DND-41 (cell line): ENCODE results near the gene SCN8A.

Experiments used
- ATAC-seq: fragments of 200-7000 bp; cut with Tn5 transposase; 3 replicates; pipeline ENCODE4 v1.9.1; 2021; ENCODE audit warnings: low read depth; ENCODE audit not compliant: insufficient read depth
- DNase-seq: peaks from one replicate; pipeline ENCODE4 v3.0.0-alpha.2; 2020
- H2AFZ ChIP-seq: 2 replicates; pipeline ENCODE4 v1.6.0; 2012; ENCODE audit warnings: low read depth, low read length
- H3K27ac ChIP-seq: 2 replicates; pipeline ENCODE4 v1.5.1; 2012; ENCODE audit warnings: low read length, inconsistent platforms
- H3K27me3 ChIP-seq: fragments of 200-600 bp; sonication (generic); 2 replicates; pipeline ENCODE4 v1.6.0; 2012; ENCODE audit warnings: low read length, mild to moderate bottlenecking, inconsistent platforms; ENCODE audit not compliant: insufficient read depth, poor library complexity
- H3K36me3 ChIP-seq: 2 replicates; pipeline ENCODE4 v1.5.1; 2012; ENCODE audit warnings: low read length, inconsistent platforms; ENCODE audit not compliant: insufficient read depth
- H3K4me1 ChIP-seq: 2 replicates; pipeline ENCODE4 v1.5.1; 2012; ENCODE audit warnings: mild to moderate bottlenecking, low read length; ENCODE audit not compliant: insufficient read depth
- H3K4me2 ChIP-seq: 2 replicates; pipeline ENCODE4 v1.6.0; 2012; ENCODE audit warnings: mild to moderate bottlenecking, moderate library complexity, low read length, inconsistent platforms; ENCODE audit not compliant: insufficient read depth
- H3K4me3 ChIP-seq, 2 experiments: fragments of 200-600 bp in 1 of 2; shearing (Covaris generic) in 1 of 2; 2 replicates each; pipeline ENCODE4 v1.5.1; 2012 to 2016; ENCODE audit warnings: inconsistent platforms in 2 of 2, low read length in 2 of 2, mild to moderate bottlenecking in 2 of 2, low read depth in 1 of 2, moderate library complexity in 1 of 2
- H3K79me2 ChIP-seq: 2 replicates; pipeline ENCODE4 v1.6.0; 2012; ENCODE audit warnings: low read length, inconsistent platforms; ENCODE audit not compliant: insufficient read depth
- H3K9ac ChIP-seq: 2 replicates; pipeline ENCODE4 v1.6.0; 2012; ENCODE audit warnings: low read depth, mild to moderate bottlenecking, inconsistent platforms, low read length, moderate library complexity
- H3K9me3 ChIP-seq: 2 replicates; pipeline ENCODE4 v1.5.1; 2012; ENCODE audit warnings: low read length, moderate library complexity, mild to moderate bottlenecking, inconsistent platforms; ENCODE audit not compliant: insufficient read depth, severe bottlenecking
- H4K20me1 ChIP-seq: 2 replicates; pipeline ENCODE4 v1.6.0; 2012; ENCODE audit warnings: low read length; ENCODE audit not compliant: insufficient read depth
- EZH2 ChIP-seq: IDR thresholded peaks from 3 replicates; pipeline ENCODE4 v1.6.1; 2012; ENCODE audit warnings: borderline replicate concordance, low read depth, mild to moderate bottlenecking, moderate library complexity, low read length, inconsistent platforms; ENCODE audit not compliant: severe bottlenecking
- TF ChIP-seq, protein P1 (sequence below): IDR thresholded peaks from 2 replicates; pipeline ENCODE4 v1.5.1; 2012; ENCODE audit warnings: borderline replicate concordance, low read length, moderate library complexity, mild to moderate bottlenecking; ENCODE audit not compliant: poor library complexity, severe bottlenecking; ENCODE audit errors: extremely low read depth

SCN8A gene

DNA sequence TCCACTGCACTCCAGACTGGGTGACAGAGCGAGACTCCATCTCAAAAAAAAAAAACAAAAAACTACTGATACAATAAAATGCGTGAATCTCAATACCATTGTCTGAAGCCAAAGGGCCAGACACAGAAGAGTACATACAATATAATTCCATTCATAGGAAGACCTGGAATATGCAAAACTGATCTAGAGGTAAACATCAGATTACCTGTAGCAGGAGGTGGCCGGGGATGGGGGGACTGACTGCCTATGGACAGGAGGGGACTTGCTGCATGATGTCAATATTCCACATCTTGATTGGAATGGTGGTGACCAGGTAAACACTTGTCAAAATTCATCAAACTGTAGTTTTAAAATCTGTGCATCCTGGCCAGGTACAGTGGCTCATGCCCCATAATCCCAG lies 270.0 kb downstream of the SCN8A start:
- H3K27me3 ChIP-seq: no peaks in the 10 kb centered on the region
- ATAC-seq (no peak), DNase-seq (no peak)
- no peak overlapping the region for H3K4me2 ChIP-seq
- no peaks in the 10 kb centered on the region for H3K79me2 ChIP-seq
- no peak overlapping the region for H3K9ac ChIP-seq
- H4K20me1 ChIP-seq: no peaks in the 10 kb centered on the region
- H3K4me1 ChIP-seq: no peaks in the 10 kb centered on the region
- no peak overlapping the region for H3K27ac ChIP-seq
- H2AFZ ChIP-seq: no peak overlapping the region
- H3K36me3 ChIP-seq: no peaks in the 10 kb centered on the region
- no peak overlapping the region for H3K4me3 ChIP-seq
- no peaks in the 10 kb centered on the region for H3K9me3 ChIP-seq
- TF ChIP-seq, protein P1, sequence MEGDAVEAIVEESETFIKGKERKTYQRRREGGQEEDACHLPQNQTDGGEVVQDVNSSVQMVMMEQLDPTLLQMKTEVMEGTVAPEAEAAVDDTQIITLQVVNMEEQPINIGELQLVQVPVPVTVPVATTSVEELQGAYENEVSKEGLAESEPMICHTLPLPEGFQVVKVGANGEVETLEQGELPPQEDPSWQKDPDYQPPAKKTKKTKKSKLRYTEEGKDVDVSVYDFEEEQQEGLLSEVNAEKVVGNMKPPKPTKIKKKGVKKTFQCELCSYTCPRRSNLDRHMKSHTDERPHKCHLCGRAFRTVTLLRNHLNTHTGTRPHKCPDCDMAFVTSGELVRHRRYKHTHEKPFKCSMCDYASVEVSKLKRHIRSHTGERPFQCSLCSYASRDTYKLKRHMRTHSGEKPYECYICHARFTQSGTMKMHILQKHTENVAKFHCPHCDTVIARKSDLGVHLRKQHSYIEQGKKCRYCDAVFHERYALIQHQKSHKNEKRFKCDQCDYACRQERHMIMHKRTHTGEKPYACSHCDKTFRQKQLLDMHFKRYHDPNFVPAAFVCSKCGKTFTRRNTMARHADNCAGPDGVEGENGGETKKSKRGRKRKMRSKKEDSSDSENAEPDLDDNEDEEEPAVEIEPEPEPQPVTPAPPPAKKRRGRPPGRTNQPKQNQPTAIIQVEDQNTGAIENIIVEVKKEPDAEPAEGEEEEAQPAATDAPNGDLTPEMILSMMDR: no peak
- no peak for TF ChIP-seq EZH2
